ENCODE results near the gene CACNA2D3. TPM values are rescaled to one million over a fixed set of nuclear protein-coding genes. Genes with fewer than 3 reads are reported as not detected.

The CACNA2D3 gene
- total RNA-seq, 4 donors from 2014 or later: 0.30 to 9.6 (median 3.9) TPM

DNA sequence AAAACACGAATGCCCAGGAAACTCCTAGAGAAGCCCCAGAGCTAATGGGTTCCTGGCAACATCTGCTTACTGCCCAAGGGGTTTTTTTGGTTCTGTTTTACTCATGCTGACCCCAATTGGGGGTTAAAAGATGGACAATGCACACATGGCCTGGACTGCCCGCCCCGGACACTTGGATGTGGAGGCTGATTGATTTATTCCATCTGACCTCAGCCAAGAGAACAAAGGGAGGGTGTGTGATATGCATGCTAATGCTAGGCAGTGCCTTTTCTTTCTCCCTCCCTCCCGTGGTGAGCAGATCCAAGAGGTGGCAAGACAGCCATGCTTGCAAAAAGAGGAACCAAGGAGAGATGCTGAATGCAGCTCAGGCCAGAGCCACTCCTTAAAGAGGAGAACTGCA, 808.8 kb downstream of the CACNA2D3 start:
- 22 to 36% methylated on average over 4 of the region's 4 CpGs for WGBS, 2 donors
- no peak for DNase-seq (ENCODE audit: low spot score in 2 of 2)
- TF ChIP-seq EP300 (IDR thresholded peaks at IDR 0.05): no peak
- Histone ChIP-seq H3K4me1 (no peaks in the 10 kb centered on the region), H3K27ac (no peak overlapping the region), H3K9me3 (no peaks in the 10 kb centered on the region), H3K27me3 (no peaks in the 10 kb centered on the region), H3K36me3 (no peaks in the 10 kb centered on the region), H3K4me3 (no peak overlapping the region)

DNA sequence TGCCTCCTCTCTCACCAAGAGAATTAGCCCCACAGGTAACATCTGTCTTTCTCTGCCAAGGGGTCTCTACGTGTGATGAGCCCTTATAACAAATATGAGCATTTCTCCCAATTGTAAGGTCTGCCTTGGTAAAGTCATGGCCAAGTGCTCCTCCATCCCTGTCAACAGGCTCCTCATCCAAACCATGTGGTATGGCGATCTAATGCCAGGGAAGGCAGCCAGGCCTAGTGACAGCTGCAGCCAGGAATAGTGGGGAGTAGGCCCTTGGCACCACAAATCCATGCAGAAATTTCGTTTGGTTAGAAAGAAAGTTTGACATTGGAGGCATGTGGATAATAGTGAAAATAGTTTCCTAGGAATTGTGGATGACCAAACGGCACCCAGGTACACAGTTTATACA, 810.3 kb downstream of the CACNA2D3 start:
- Histone ChIP-seq H3K27me3 (no peaks in the 10 kb centered on the region), H3K4me1 (no peaks in the 10 kb centered on the region), H3K27ac (no peak overlapping the region), H3K36me3 (no peaks in the 10 kb centered on the region), H3K9me3 (no peaks in the 10 kb centered on the region), H3K4me3 (no peak overlapping the region)
- no peak for DNase-seq (ENCODE audit: low spot score in 2 of 2)
- WGBS, 2 donors: 69 to 84% methylated on average over 4 of the region's 4 CpGs
- no peak for TF ChIP-seq EP300 (IDR thresholded peaks at IDR 0.05)
- no peak for TF ChIP-seq POLR2A (IDR thresholded peaks at IDR 0.05)
- TF ChIP-seq, protein P1, sequence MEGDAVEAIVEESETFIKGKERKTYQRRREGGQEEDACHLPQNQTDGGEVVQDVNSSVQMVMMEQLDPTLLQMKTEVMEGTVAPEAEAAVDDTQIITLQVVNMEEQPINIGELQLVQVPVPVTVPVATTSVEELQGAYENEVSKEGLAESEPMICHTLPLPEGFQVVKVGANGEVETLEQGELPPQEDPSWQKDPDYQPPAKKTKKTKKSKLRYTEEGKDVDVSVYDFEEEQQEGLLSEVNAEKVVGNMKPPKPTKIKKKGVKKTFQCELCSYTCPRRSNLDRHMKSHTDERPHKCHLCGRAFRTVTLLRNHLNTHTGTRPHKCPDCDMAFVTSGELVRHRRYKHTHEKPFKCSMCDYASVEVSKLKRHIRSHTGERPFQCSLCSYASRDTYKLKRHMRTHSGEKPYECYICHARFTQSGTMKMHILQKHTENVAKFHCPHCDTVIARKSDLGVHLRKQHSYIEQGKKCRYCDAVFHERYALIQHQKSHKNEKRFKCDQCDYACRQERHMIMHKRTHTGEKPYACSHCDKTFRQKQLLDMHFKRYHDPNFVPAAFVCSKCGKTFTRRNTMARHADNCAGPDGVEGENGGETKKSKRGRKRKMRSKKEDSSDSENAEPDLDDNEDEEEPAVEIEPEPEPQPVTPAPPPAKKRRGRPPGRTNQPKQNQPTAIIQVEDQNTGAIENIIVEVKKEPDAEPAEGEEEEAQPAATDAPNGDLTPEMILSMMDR (IDR thresholded peaks at IDR 0.05): no peak

- 75 to 79% methylated on average over 3 of the region's 3 CpGs for WGBS, 2 donors
- DNase-seq (ENCODE audit: low spot score in 2 of 2): no peak
- TF ChIP-seq, protein P1 (IDR thresholded peaks at IDR 0.05): no peak
- no peak for TF ChIP-seq EP300 (IDR thresholded peaks at IDR 0.05)
- TF ChIP-seq POLR2A (IDR thresholded peaks at IDR 0.05): no peak
- H3K4me3 ChIP-seq: no peak overlapping the region
- no peaks in the 10 kb centered on the region for H3K27me3 ChIP-seq
- no peaks in the 10 kb centered on the region for H3K36me3 ChIP-seq
- no peaks in the 10 kb centered on the region for H3K4me1 ChIP-seq
- no peak overlapping the region for H3K27ac ChIP-seq
- H3K9me3 ChIP-seq: no peaks in the 10 kb centered on the region
Measured at GRCh38 chr3:54935869-54936268, 813.5 kb downstream of the CACNA2D3 start.

- H3K4me3 ChIP-seq: no peak overlapping the region
- DNase-seq (ENCODE audit: low spot score in 2 of 2): no peak
- no peaks in the 10 kb centered on the region for H3K4me1 ChIP-seq
- H3K9me3 ChIP-seq: no peaks in the 10 kb centered on the region
- no peak for TF ChIP-seq POLR2A (IDR thresholded peaks at IDR 0.05)
- no peak for TF ChIP-seq EP300 (IDR thresholded peaks at IDR 0.05)
- TF ChIP-seq, protein P1 (IDR thresholded peaks at IDR 0.05): no peak
- 57 to 61% methylated on average over 5 of the region's 5 CpGs for WGBS, 2 donors
- H3K27me3 ChIP-seq: no peaks in the 10 kb centered on the region
- no peaks in the 10 kb centered on the region for H3K36me3 ChIP-seq
- H3K27ac ChIP-seq: no peak overlapping the region
Measured at GRCh38 chr3:54936561-54936960, 814.2 kb downstream of the CACNA2D3 start.

DNA sequence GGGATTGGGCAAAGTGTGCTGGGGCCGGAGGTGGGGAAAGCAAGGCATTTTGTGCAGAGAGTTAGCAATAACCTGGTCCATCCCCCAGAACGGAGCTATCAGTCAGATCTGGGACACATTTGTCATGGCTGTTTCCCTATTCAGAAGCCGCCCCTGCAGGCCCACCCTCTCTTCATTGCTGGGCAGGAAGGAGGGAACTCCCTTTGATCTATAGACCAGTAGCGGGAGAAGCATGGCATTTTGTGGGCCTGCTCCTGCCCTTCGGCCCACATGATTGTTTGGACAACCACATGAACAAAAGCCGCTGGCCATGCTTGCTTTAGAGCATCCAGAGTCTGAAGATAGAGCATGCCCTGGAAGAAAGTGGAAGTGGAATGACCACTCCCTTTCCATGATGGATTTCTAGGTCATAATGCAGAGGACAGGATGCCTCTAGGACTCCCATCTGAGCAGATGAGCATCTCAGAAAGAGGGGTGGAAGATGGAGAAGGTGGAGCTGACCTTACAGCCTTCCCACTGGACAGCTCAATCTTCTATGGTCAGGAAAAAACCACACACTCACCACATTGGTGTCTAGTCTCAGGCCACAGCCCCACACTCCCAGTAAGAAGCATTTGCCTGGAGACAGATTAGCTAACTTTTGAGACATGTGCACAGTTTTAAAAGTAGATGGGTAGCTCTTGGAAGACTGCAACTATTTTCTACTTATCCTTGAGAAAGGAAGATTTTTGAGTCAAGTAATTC, 817.4 kb downstream of the CACNA2D3 start:
- Histone ChIP-seq H3K4me3 (no peak overlapping the region), H3K27me3 (no peaks in the 10 kb centered on the region), H3K36me3 (no peaks in the 10 kb centered on the region), H3K27ac (no peak overlapping the region), H3K4me1 (no peaks in the 10 kb centered on the region), H3K9me3 (no peaks in the 10 kb centered on the region)
- DNase-seq (ENCODE audit: low spot score in 2 of 2): no peak
- TF ChIP-seq, protein P1 (IDR thresholded peaks at IDR 0.05): no peak
- no peak for TF ChIP-seq POLR2A (IDR thresholded peaks at IDR 0.05)
- TF ChIP-seq EP300 (IDR thresholded peaks at IDR 0.05): no peak
- WGBS, 2 donors: 43 to 46% methylated on average over 6 of the region's 6 CpGs

Measured in tibial nerve (tissue), 4 donors.